Measurements from ENCODE around the gene FAM204A.

The FAM204A gene

GRCh38 chr10:118330295-118331076 is 11.6 kb downstream of the FAM204A start:
- DNase-seq, result no peak

- DNase-seq, result no peak
Measured at GRCh38 chr10:118324140-118324539, 18.0 kb downstream of the FAM204A start.

GRCh38 chr10:118321724-118322575 is 20.2 kb downstream of the FAM204A start:
- no peak for DNase-seq

DNA sequence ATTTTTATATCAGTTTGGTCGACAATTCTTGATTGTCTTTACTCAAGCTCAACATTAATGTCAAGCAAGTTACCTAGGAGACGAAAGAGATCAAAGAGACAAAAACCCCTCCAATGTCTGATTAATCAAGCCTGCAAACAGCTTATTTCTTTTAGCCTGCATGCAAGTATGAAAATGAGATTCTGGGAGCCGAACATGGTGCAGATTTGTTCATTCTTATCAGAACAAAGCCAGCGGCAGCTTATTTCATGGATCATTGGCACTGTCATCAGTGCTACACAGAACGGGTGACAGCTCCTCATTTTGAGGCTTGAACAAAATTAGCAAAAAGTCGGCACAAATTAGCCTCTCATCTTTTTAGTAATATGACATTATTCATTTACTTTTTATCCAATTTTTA is 26.5 kb downstream of the FAM204A start:
- DNase-seq, result no peak

DNA sequence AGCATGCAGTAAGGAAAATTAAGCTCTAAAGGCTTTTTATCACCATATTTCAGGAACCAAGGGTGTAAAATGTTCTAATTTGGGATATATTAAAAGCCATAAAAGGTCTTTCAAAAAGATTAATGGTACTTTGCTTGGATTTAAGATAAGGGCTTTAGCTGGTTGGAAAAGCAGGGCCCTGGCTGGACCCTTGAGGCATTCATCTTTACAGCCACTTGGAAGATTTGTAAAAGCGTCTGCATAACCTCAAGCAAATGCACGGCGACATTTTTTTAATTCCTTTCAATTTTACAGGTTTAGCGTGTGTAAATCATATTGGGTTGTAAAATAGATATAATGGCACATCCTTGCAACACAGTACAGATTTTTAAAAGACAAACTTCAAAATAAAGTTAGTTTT is 27.2 kb downstream of the FAM204A start:
- DNase-seq, result no peak

DNA sequence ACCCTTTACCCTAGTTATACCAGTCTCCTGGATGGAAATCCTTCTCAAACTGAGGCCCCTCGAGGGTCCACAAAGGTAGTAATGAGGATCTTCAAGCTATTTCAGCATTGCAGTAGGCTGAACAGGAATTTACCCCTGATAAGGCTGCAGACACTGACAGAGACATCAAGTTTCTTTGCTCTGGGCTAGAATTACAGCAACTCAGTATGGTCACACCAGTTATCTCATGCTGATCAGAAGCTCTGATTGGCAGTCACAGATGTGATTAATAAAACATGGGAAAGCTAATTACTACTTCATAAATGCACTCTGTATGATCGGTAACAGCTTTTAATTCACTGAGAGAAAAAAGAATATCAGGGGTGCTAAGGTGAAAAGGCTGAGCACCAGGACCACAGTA is 30.6 kb downstream of the FAM204A start:
- no peak for DNase-seq

- no peak for DNase-seq
Measured at GRCh38 chr10:118310822-118311221, 31.3 kb downstream of the FAM204A start.

GRCh38 chr10:118309911-118310310 is 32.2 kb downstream of the FAM204A start:
- DNase-seq, result no peak

- DNase-seq, result no peak
Measured at GRCh38 chr10:118308664-118309063, 33.5 kb downstream of the FAM204A start.

DNA sequence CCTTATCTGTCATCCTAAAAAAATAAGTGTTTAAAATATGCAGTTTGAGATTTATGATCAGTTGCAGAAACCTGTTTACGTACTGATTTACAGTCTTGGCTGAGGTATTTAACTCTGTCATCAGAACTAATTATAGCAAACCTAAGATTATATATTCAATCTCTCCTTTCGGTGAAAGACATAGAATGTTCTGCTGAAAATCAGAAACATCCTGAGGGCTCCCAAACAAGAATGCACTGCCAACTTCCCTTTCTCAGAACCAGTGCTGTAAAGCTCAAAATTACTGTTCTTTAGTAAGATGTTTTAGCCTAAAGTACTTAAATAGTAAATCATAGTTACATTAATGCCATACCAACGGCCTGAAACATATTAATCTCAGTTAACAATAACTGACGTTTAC is 34.3 kb downstream of the FAM204A start:
- DNase-seq, result no peak

DNA sequence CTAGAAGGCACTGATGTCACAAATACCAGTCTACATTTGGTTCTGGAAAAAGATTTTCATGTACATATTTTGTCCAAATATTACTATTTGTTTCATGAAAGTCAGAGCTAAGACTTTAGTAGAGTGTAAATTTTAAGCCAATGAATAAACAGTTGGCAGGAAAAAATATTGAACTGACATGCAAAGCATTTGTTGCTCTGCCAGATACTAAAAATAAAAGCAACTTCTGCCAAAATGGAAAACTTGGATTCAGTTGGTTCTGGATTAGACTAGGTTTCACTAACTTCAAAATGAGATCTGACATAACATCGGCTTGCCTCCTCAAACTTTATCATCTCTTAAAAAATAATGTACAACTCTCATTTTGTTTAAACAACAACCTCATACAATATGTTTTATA is 34.9 kb downstream of the FAM204A start:
- no peak for DNase-seq

DNA sequence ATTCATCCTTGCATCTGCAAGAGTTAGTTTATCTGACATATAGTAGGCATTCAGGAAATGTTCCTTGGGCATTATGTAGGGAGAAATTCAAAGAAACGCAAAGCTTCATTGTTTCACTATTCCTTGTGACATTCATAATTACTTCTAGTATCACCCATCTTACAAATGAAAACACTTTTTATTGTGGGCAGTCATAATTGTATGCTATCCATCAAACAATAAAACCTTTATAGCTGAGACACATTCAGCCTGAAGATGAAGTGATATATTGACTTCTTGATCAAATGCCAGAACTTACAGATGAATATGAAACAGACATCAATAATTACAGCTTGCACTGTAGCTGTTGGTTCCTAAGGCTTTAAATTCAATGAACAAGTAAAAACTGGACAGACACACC is 36.4 kb downstream of the FAM204A start:
- no peak for DNase-seq

GRCh38 chr10:118304521-118304920 is 37.6 kb downstream of the FAM204A start:
- no peak for DNase-seq

GRCh38 chr10:118301211-118301610 is 40.9 kb downstream of the FAM204A start:
- no peak for DNase-seq

DNA sequence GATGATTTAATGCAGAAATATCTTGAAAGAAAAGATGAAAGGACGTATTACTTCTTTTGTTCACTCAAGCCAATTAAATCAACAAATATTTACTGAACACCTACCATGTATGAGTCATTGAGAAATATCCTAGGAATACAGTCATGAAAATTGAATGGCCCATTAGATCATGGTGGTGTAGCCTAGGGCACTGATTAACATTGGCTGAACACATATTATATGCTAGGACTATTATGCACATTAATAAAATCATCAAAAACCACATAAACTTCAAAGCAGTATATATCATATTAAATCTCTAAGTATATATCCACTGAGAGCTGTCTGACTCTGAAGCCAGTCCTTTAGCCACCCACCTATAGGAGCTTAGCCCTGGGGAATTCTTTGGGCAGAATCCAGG is 41.8 kb downstream of the FAM204A start:
- DNase-seq, result no peak

GRCh38 chr10:118298787-118299186 is 43.3 kb downstream of the FAM204A start:
- no peak for DNase-seq

DNA sequence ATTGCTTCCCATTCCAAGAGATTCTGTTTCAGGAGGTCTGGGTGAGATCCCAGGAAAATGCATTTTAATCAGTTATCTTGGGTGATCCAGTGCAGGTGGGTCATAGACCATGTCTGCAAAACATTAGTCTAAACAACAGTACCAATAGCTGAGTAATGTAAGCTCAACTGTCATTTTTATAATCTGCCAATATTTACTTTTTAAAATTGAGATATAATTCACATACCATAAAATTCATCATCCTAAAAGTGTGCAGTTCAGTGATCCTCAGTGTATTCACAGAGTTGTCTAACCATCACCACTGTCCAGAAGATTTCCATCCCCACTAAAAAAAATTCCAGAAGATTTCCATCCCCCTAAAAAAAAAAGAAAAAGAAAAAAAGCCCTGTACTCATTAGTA is 51.0 kb downstream of the FAM204A start:
- DNase-seq, result no peak

DNA sequence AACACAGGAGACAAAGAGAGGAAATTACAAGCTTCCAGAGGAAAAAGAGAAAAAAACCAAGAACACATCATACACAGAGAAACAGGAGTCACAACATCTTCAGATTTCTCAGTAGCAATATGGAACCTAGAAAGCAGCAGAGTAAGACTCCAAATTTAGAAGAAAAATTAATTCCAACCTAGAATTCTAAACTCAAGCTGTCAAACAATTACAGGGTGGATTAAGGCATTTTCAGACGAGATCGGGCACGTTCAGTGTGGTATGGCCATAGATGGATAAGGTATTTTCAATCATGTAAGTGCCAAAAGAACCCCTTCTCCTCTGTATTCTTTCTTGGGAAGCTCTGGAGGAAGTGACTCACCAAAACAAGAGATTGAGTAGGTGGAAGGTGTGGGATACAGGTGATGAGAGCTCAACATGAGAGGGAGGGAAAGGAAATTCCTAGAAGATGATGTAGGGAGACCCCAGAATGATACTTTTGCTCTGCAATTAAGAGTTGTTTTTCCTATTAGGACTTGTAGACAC is 51.6 kb downstream of the FAM204A start:
- DNase-seq, result no peak

GRCh38 chr10:118287076-118287806 is 54.9 kb downstream of the FAM204A start:
- no peak for DNase-seq

- no peak for DNase-seq
Measured at GRCh38 chr10:118286051-118286838, 55.9 kb downstream of the FAM204A start.

GRCh38 chr10:118282670-118283069 is 59.5 kb downstream of the FAM204A start:
- no peak for DNase-seq

GRCh38 chr10:118278649-118279048 is 63.5 kb downstream of the FAM204A start:
- no peak for DNase-seq
